GM13977 (cell line): Measurements from ENCODE around the gene RPS13.

Source experiments
- DNase-seq: peaks from one replicate; pipeline ENCODE4 v3.0.0; 2012; ENCODE audit warnings: low spot score
- CTCF ChIP-seq: IDR thresholded peaks from 2 replicates; pipeline ENCODE4 v1.5.1; 2012; ENCODE audit warnings: mild to moderate bottlenecking, control low read depth; ENCODE audit not compliant: insufficient read depth; ENCODE audit errors: extremely low read depth, missing control alignments
- in situ Hi-C: fragments of 300-500 bp; cut with MboI; formaldehyde crosslinking; loops from one replicate; pipeline ENCODE4 v1.12.0; 2022; ENCODE audit warnings: low sequenced_read_pairs, low pct_unique_long_range_greater_than_20kb, mixed read lengths, inconsistent platforms; ENCODE audit not compliant: unreplicated experiment

The RPS13 gene

GRCh38 chr11:17026487-17027082 lies 50.9 kb downstream of the RPS13 start:
- DNase-seq = no peak
- in situ Hi-C loops = no loop called here
- TF ChIP-seq CTCF = no peak

- DNase-seq = no peak
- in situ Hi-C loops = no loop called here
- no peak for TF ChIP-seq CTCF
Measured at GRCh38 chr11:17024924-17025323, 52.5 kb downstream of the RPS13 start.
